ENCODE data around the gene TMEM203.

GRCh38 chr9:137195525-137196220, 9.8 kb downstream of the TMEM203 start:
- TF ChIP-seq POLR2A (IDR thresholded peaks at IDR 0.05) = no peak
- no peak for TF ChIP-seq CTCF (IDR thresholded peaks at IDR 0.05)

Measured in ovary (tissue), 3 donors.